ENCODE measurements around the gene WDR77. TPM values are rescaled to one million over a fixed set of nuclear protein-coding genes. Genes with fewer than 3 reads are reported as not detected.

Gene WDR77
- total RNA-seq, 6 donors from 2014 or later: 11.3 to 32.2 (median 22.1) TPM

DNA sequence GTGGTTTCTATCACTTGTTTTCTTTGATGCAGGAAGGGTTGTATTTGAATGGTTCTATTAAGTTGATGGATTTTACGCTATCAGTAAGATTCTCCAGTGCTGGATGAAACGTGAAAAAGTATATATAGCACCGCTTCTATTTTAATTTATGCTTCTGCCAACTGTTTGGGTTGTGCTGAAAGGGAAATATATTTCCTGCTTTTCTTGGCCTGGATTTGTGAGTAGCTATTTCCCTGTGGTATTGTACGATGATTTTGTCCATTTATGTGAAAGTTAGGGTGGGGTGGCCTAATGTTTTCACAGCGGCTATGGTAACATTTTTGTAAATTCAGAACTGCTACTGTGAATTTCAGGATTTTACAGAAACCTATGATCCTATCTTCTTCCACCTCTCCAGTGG is 25.1 kb upstream of the WDR77 start:
- Histone ChIP-seq H3K4me3 (peak overlapping the region in 3 of 4 donors; percentile 16 to 39 (median 20)), H3K36me3 (peaks cover 0 to 29% (median 5%) of the 10 kb centered on the region in 4 donors), H3K4me1 (peaks cover 0 to 16% (median 10%) of the 10 kb centered on the region in 4 donors), H3K9me3 (no peaks in the 10 kb centered on the region), H3K27ac (peak overlapping the region; percentile 74 to 83 (median 80)), H3K27me3 (no peaks in the 10 kb centered on the region)
- DNase-seq (no peak), ATAC-seq (ENCODE audit: low FRiP score in 2 of 2) (no peak)
- TF ChIP-seq POLR2A (IDR thresholded peaks at IDR 0.05): no peak
- no peak for TF ChIP-seq POLR2AphosphoS5 (IDR thresholded peaks at IDR 0.05)
- TF ChIP-seq CTCF (IDR thresholded peaks at IDR 0.05): no peak
- TF ChIP-seq EP300 (IDR thresholded peaks at IDR 0.05): no peak
- WGBS, 2 donors: 35 to 44% methylated on average over 5 of the region's 5 CpGs

GRCh38 chr1:111471538-111471937 is 22.5 kb upstream of the WDR77 start:
- WGBS, 2 donors: 91% methylated on average over 3 of the region's 3 CpGs
- no peaks in the 10 kb centered on the region for H3K9me3 ChIP-seq
- H3K27me3 ChIP-seq: no peaks in the 10 kb centered on the region
- DNase-seq: no peak
- H3K36me3 ChIP-seq: peaks cover 6 to 41% (median 9%) of the 10 kb centered on the region in 4 donors
- no peak overlapping the region for H3K4me3 ChIP-seq
- no peak for TF ChIP-seq EP300 (IDR thresholded peaks at IDR 0.05)
- TF ChIP-seq POLR2AphosphoS5 (IDR thresholded peaks at IDR 0.05): no peak
- TF ChIP-seq CTCF (IDR thresholded peaks at IDR 0.05): no peak
- no peak for TF ChIP-seq POLR2A (IDR thresholded peaks at IDR 0.05)
- peak in 1 of 2 donors; percentile 15 for ATAC-seq (ENCODE audit: low FRiP score in 2 of 2)
- H3K4me1 ChIP-seq: peaks cover 0 to 16% (median 10%) of the 10 kb centered on the region in 4 donors
- H3K27ac ChIP-seq: peak overlapping the region; percentile 69 to 83 (median 80)

DNA sequence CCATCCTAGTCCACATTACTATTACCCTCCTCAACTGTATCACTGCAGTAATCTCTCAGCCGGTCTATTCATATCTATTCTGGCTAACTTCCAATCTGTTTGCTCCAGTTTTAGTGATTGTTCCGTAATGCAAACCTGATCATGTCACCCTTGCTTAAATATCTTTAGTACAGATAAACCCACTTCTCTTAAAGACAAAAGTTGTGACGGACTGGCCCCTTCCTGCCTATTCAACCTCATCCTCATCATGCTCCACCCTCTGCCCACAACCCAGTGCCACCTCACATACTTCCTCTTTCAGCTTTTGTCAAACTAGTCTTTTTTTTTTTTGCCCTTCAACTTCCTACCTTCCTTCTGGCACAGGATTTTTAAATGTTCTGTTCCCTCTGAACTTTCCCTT is 22.0 kb upstream of the WDR77 start:
- Histone ChIP-seq H3K27ac (peak overlapping the region; percentile 69 to 83 (median 80)), H3K9me3 (no peaks in the 10 kb centered on the region), H3K4me1 (peaks cover 0 to 16% (median 10%) of the 10 kb centered on the region in 4 donors), H3K36me3 (peaks cover 6 to 41% (median 9%) of the 10 kb centered on the region in 4 donors), H3K4me3 (no peak overlapping the region), H3K27me3 (no peaks in the 10 kb centered on the region)
- DNase-seq (peak in 1 of 2 donors; percentile 82), ATAC-seq (ENCODE audit: low FRiP score in 2 of 2) (peak; percentile 86 to 89)
- TF ChIP-seq CTCF (IDR thresholded peaks at IDR 0.05) (no peak), POLR2AphosphoS5 (IDR thresholded peaks at IDR 0.05) (peak in 1 of 2 donors; percentile 35), POLR2A (IDR thresholded peaks at IDR 0.05) (peak in 1 of 4 donors; percentile 41), EP300 (IDR thresholded peaks at IDR 0.05) (no peak)
- WGBS, 2 donors: 42 to 43% methylated on average over 3 of the region's 3 CpGs

GRCh38 chr1:111470596-111470995 is 21.5 kb upstream of the WDR77 start:
- peaks cover 0 to 16% (median 10%) of the 10 kb centered on the region in 4 donors for H3K4me1 ChIP-seq
- DNase-seq (no peak), ATAC-seq (ENCODE audit: low FRiP score in 2 of 2) (no peak)
- TF ChIP-seq EP300 (IDR thresholded peaks at IDR 0.05) (no peak), POLR2AphosphoS5 (IDR thresholded peaks at IDR 0.05) (no peak), CTCF (IDR thresholded peaks at IDR 0.05) (no peak), POLR2A (IDR thresholded peaks at IDR 0.05) (no peak)
- no peaks in the 10 kb centered on the region for H3K27me3 ChIP-seq
- H3K36me3 ChIP-seq: peaks cover 6 to 41% (median 9%) of the 10 kb centered on the region in 4 donors
- 81 to 84% methylated on average over 5 of the region's 5 CpGs for WGBS, 2 donors
- H3K4me3 ChIP-seq: no peak overlapping the region
- H3K9me3 ChIP-seq: no peaks in the 10 kb centered on the region
- H3K27ac ChIP-seq: peak overlapping the region; percentile 60 to 83 (median 80)

GRCh38 chr1:111469539-111469938 is 20.5 kb upstream of the WDR77 start:
- no peak overlapping the region for H3K4me3 ChIP-seq
- DNase-seq (no peak), ATAC-seq (ENCODE audit: low FRiP score in 2 of 2) (no peak)
- no peaks in the 10 kb centered on the region for H3K9me3 ChIP-seq
- H3K36me3 ChIP-seq: peaks cover 6 to 42% (median 9%) of the 10 kb centered on the region in 4 donors
- no peaks in the 10 kb centered on the region for H3K27me3 ChIP-seq
- TF ChIP-seq CTCF (IDR thresholded peaks at IDR 0.05) (no peak), EP300 (IDR thresholded peaks at IDR 0.05) (no peak), POLR2A (IDR thresholded peaks at IDR 0.05) (no peak), POLR2AphosphoS5 (IDR thresholded peaks at IDR 0.05) (no peak)
- H3K4me1 ChIP-seq: peaks cover 0 to 16% (median 10%) of the 10 kb centered on the region in 4 donors
- peak overlapping the region in 1 of 4 donors; percentile 83 for H3K27ac ChIP-seq
